GM21515 (cell line): ENCODE results near the gene NHLRC4.

ENCODE experiments used
- ATAC-seq: cut with Tn5 transposase; IDR thresholded peaks from one replicate; pipeline ENCODE4 v1.9.1; 2021; ENCODE audit not compliant: unreplicated experiment

Gene NHLRC4

GRCh38 chr16:565419-566330, 1.1 kb upstream of the NHLRC4 start:
- ATAC-seq, result no peak

- no peak for ATAC-seq
These were observed 810 bp downstream of the NHLRC4 start for GRCh38 chr16:567373-568256.

GRCh38 chr16:568401-569258, 1.8 kb downstream of the NHLRC4 start:
- ATAC-seq, result no peak

GRCh38 chr16:569445-570254, 2.8 kb downstream of the NHLRC4 start, which contains the start of gene PIGQ:
Gene PIGQ (plus strand): TSS chr16:569968. CDS start chr16:574075, 4,107 bp downstream.
- ATAC-seq, result no peak

GRCh38 chr16:572865-573650, 6.3 kb downstream of the NHLRC4 start:
- ATAC-seq, result no peak

DNA sequence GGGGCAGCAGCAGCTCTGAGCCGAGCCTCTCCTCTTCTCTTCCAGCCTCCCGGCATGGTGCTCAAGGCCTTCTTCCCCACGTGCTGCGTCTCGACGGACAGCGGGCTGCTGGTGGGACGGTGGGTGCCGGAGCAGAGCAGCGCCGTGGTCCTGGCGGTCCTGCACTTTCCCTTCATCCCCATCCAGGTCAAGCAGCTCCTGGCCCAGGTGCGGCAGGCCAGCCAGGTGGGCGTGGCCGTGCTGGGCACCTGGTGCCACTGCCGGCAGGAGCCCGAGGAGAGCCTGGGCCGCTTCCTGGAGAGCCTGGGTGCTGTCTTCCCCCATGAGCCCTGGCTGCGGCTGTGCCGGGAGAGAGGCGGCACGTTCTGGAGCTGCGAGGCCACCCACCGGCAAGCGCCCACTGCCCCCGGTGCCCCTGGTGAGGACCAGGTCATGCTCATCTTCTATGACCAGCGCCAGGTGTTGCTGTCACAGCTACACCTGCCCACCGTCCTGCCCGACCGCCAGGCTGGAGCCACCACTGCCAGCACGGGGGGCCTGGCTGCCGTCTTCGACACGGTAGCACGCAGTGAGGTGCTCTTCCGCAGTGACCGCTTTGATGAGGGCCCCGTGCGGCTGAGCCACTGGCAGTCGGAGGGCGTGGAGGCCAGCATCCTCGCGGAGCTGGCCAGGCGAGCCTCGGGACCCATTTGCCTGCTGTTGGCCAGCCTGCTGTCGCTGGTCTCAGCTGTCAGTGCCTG, 7.4 kb downstream of the NHLRC4 start:
- no peak for ATAC-seq

GRCh38 chr16:575354-576196, 8.8 kb downstream of the NHLRC4 start:
- ATAC-seq, result no peak

DNA sequence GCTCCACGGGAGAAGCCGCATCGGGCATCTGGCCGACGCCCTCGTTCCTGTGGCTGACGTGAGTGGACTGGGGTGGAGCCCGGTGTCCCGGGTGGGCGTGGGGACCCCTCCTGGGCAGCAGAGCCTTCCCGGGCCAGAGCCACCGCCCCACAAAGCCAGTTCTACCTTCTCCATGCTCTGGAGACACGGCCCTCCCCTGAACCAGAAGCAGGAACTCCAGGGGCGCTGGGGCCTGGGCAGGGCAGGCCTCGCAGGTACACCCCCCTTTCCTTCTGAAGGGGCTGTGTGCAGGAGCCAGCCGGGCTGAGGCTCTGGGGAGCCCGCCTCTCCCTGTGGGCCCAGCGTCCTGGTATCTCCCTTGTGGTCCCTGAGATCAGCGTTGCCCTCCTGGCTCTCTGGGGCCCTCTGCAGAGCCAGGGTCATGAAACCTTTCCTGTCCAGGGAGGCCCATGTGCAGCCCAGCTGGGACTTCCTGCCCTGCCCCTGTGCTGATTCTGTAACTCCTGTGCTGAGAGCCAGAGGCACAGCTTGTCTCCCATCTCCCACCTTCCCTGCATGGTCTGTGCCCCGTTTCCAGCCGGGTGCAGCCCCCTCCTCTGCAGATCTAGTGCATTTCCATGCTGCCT, 9.5 kb downstream of the NHLRC4 start:
- ATAC-seq, result no peak

DNA sequence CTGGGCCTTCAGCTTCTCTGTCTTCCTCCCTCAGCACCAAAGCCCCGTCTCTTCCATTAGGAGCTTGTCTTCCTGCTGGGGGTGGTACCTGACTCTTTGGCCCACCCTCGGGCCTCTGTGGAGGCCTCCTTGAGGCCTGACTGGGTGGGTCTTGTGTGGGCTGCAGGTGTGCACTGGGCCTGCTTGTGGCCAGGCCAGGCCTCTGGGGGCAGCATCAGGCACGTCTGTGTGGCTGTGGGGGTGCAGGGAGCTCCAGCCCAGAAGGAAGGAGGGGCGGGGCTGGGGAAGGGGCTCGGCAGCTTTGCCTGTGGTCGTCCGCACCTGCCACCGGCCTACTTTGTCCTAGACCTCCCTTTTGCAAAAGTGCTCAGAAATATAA, 10.0 kb downstream of the NHLRC4 start:
- ATAC-seq, result no peak

GRCh38 chr16:577796-578195, 11.0 kb downstream of the NHLRC4 start:
- ATAC-seq, result no peak

DNA sequence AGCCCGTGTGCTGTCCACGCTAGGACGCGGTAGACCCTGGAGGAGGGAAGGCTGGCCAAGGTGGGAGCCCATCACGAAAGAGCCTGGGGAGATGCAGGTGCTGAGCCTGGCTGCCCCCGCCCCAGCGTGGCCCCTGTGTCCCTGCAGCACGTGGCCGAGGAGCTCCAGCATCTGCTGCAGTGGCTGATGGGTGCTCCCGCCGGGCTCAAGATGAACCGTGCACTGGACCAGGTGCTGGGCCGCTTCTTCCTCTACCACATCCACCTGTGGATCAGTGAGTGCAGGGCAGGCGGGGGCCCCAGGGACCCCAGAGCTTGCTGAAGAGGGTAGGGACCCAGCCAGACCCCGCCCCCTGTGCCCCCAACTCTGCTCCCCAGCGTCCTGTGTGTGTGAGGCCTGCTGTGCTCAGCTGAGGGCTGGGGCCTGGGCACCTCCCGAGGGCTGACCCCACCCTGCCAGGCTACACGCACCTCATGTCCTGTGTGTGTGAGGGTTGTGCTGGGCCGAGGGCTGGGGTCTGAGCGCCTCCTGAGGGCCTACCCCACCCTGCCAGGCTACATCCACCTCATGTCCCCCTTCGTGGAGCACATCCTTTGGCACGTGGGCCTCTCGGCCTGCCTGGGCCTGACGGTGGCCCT, 11.5 kb downstream of the NHLRC4 start:
- ATAC-seq, result no peak

GRCh38 chr16:578870-579405, 12.1 kb downstream of the NHLRC4 start:
- ATAC-seq, result no peak

DNA sequence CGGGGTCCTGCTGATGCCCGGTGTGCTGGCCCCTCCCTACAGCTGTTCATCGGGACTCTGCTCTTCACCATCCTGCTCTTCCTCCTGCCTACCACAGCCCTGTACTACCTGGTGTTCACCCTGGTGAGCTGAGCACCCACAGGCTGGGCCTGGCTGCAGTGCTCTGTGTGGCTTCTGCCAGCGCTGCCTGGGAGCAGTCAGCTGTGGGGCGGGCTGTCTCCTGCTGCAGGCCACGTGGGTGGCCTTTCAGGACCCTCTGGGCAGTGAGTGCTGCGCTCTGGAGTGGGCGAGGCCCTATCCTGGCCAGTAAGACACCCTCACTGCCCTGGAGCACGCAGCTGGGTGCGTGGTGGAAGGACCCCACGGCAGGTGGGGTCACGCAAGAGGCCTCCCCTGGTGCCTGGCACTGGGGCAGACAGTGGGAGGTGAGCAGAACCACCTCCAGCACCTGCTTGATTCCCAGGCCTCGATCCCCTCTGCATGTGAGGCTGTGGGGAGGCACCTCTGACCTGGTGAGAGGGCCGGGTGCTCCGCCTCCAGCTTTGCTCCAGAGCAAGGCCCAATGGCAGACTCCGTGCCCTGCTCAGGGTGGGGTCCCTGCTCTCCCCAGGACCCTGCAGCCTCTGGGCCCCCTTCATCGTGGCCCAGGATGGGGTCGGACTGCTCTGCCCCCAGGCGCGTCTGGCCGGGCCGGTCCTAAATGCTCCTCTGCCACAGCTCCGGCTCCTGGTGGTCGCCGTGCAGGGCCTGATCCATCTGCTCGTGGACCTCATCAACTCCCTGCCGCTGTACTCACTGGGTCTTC, 13.5 kb downstream of the NHLRC4 start:
- ATAC-seq, result no peak

DNA sequence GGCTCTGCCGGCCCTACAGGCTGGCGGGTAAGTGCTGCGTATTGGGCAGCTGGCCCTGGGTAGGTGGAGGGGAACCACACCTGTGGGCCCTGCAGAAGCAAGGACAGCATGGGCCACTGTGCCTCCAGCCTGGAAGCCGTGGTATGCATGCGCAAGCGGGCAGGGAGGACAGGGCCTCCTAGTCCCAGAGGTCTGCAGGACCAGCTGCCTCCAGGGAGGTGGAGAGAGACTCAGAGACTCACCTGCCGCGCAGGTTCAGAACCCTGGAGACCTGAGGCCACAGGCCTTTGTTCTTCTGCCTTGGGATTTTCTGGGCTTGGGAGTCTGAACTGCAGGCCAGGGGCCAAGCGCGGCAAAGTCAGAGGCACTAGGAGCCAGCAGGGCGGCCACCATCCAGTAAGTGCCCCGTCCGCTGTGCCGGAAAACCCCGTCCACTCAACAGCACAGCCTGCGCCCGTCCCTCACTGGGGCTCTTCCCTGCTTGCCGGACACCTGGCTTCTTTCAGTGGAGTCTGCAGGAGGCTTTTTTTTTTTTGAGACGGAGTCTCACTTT, 14.2 kb downstream of the NHLRC4 start:
- no peak for ATAC-seq

GRCh38 chr16:582218-582613, 15.4 kb downstream of the NHLRC4 start:
- ATAC-seq, result no peak
